Panc1 (cell line): ENCODE measurements around the gene COIL. TPM values are rescaled to one million over a fixed set of nuclear protein-coding genes. Genes with fewer than 3 reads are reported as not detected.
"Not testable (repeated sequence)": the region's sequence is repeated elsewhere in the genome, so short reads cannot be mapped to it uniquely, and the experiment has no call there.

Source experiments
- ATAC-seq: fragments of 200-7000 bp; cut with Tn5 transposase; 2 replicates; pipeline ENCODE4 v1.9.1; 2020; ENCODE audit warnings: mild to moderate bottlenecking, moderate library complexity
- BruUV-seq: library from RNA; stranded (reverse); fragments of 400-500 nt; replicated peaks from 2 replicates; lab custom pipeline; 2021; lab: Mats Ljungman, UMichigan
- CTCF ChIA-PET: fragments of 300-600 bp; sonication (Branson Sonifier 250); formaldehyde crosslinking; loops from one replicate; lab custom pipeline; 2022; ENCODE audit warnings: antibody characterized with exemption; lab: Charles Lee
- POLR2A ChIA-PET: fragments of 300-600 bp; sonication (Branson Sonifier 250); formaldehyde crosslinking; loops from one replicate; lab custom pipeline; 2022; ENCODE audit warnings: antibody characterized with exemption; lab: Charles Lee
- DNase-seq: peaks from one replicate; pipeline ENCODE4 v3.0.0-alpha.2; 2010; ENCODE audit warnings: low read depth, low spot score
- H3K27ac ChIP-seq: 2 replicates; pipeline ENCODE4 v1.5.1; 2011; ENCODE audit warnings: mild to moderate bottlenecking, low read length, inconsistent platforms
- H3K27me3 ChIP-seq: fragments of 200-500 bp; sonication (Bioruptor generic); 2 replicates; pipeline ENCODE4 v1.6.0; 2014; ENCODE audit warnings: low read length, inconsistent platforms; ENCODE audit not compliant: control insufficient read depth, insufficient read depth
- H3K36me3 ChIP-seq: fragments of 200-500 bp; sonication (Bioruptor generic); 2 replicates; pipeline ENCODE4 v1.5.1; 2014; ENCODE audit warnings: inconsistent platforms, mild to moderate bottlenecking, low read length, moderate library complexity; ENCODE audit not compliant: control insufficient read depth, insufficient read depth
- H3K4me1 ChIP-seq: 2 replicates; pipeline ENCODE4 v1.5.1; 2011; ENCODE audit warnings: inconsistent platforms, mild to moderate bottlenecking, low read length, moderate library complexity; ENCODE audit not compliant: control insufficient read depth, insufficient read depth
- H3K4me3 ChIP-seq, 2 experiments: 2 replicates each; pipeline ENCODE4 v1.5.1; 2011 to 2012; ENCODE audit warnings: low read depth in 2 of 2, low read length in 2 of 2, mild to moderate bottlenecking in 2 of 2, inconsistent platforms in 1 of 2, moderate library complexity in 1 of 2
- H3K9me3 ChIP-seq: fragments of 200-500 bp; sonication (Bioruptor generic); 2 replicates; pipeline ENCODE4 v1.5.1; 2014; ENCODE audit warnings: low read depth, mild to moderate bottlenecking, inconsistent platforms, low read length, moderate library complexity; ENCODE audit not compliant: control insufficient read depth, insufficient read depth
- POLR2AphosphoS5 ChIP-seq: IDR thresholded peaks from 2 replicates; pipeline ENCODE4 v1.6.1; 2012; ENCODE audit warnings: mild to moderate bottlenecking, low read depth, low read length, moderate library complexity
- REST ChIP-seq, 2 experiments: IDR thresholded peaks; 2 replicates each; pipeline ENCODE4 v1.6.1; 2011 to 2012; ENCODE audit warnings: low read depth in 2 of 2, control low read depth in 1 of 2, low read length in 1 of 2, mild to moderate bottlenecking in 1 of 2, moderate library complexity in 1 of 2; ENCODE audit not compliant: insufficient read depth in 1 of 2
- SIN3A ChIP-seq: IDR thresholded peaks from 2 replicates; pipeline ENCODE4 v1.6.1; 2012; ENCODE audit warnings: low read depth, mild to moderate bottlenecking, low read length, moderate library complexity, borderline replicate concordance; ENCODE audit not compliant: insufficient read depth
- TCF7L2 ChIP-seq: IDR thresholded peaks from 2 replicates; pipeline ENCODE4 v1.6.1; 2011; ENCODE audit warnings: mild to moderate bottlenecking, low read depth, low read length, inconsistent platforms
- in situ Hi-C: cut with HindIII; loops from 2 replicates; pipeline ENCODE4 v1.10.0; 2016; ENCODE audit warnings: low sequenced_read_pairs, low pct_unique_long_range_greater_than_20kb
- intact Hi-C: fragments of 100-400 bp; cut with micrococcal nuclease; formaldehyde crosslinking; loops from one replicate; pipeline ENCODE4 v1.10.0; 2022; ENCODE audit not compliant: unreplicated experiment
- total RNA-seq: library from RNA; stranded (reverse); gene quantifications from one replicate; pipeline ENCODE4 v1.2.1, GENCODE V29; 2021; ENCODE audit not compliant: unreplicated experiment
- TF ChIP-seq, protein P1 (sequence below): fragments of 450-650 bp; IDR thresholded peaks from 2 replicates; pipeline ENCODE4 v1.5.1; 2017; ENCODE audit warnings: mild to moderate bottlenecking

Gene COIL
- total RNA-seq, 1 experiment from 2014 or later, result 32.9 TPM

DNA sequence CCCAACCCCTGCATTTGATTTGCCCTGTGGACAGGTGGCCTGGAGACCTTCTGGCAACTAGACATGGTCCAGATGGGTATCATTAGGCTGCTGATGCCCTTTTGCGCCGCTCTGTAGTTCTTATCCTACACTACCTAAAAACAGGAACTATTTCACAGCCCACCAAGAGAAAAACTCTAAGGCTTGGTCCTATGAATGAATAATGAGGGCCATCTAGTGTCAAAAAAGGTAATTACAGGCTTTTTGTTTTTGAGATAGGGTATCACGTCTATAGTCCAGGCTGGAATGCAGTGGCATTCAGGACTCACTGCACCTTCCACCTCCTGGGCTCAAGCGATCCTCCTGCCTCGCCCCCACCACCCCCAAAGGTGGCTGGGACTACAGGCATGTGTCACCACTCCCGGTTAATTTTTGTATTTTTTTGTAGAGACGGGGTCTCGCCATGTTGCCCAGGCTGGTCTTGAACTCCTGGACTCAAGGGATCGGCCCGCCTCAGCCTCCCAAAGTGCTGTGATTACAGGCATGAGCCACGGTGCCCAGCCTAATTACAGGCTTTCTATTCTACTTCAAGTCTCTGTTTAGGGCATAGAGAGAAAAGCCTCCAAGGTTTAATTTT lies 20.9 kb downstream of the COIL start:
- no TSS peak for BruUV-seq
- in situ Hi-C loops, result no loop called here
- intact Hi-C loops, result loop anchor here (2.0 to 5.0 kb wide), 2 partner anchors 33 to 121 kb away; no protein-coding TSS in a partner anchor
- ATAC-seq (peak; percentile 83), DNase-seq (peak; percentile 45)
- TF ChIP-seq REST (IDR thresholded peaks at IDR 0.05; ENCODE audit: insufficient read depth in 1 of 2, low read depth in 2 of 2, low read length in 1 of 2) (no peak), TCF7L2 (no peak)
- TF ChIP-seq, protein P1, sequence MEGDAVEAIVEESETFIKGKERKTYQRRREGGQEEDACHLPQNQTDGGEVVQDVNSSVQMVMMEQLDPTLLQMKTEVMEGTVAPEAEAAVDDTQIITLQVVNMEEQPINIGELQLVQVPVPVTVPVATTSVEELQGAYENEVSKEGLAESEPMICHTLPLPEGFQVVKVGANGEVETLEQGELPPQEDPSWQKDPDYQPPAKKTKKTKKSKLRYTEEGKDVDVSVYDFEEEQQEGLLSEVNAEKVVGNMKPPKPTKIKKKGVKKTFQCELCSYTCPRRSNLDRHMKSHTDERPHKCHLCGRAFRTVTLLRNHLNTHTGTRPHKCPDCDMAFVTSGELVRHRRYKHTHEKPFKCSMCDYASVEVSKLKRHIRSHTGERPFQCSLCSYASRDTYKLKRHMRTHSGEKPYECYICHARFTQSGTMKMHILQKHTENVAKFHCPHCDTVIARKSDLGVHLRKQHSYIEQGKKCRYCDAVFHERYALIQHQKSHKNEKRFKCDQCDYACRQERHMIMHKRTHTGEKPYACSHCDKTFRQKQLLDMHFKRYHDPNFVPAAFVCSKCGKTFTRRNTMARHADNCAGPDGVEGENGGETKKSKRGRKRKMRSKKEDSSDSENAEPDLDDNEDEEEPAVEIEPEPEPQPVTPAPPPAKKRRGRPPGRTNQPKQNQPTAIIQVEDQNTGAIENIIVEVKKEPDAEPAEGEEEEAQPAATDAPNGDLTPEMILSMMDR, result peak; percentile 81
- Histone ChIP-seq H3K4me3 (no peak overlapping the region), H3K4me1 (peaks cover 7% of the 10 kb centered on the region), H3K36me3 (peaks cover 15% of the 10 kb centered on the region; the same call in 1 of the 2 replicates), H3K27me3 (no peaks in the 10 kb centered on the region), H3K27ac (no peak overlapping the region), H3K9me3 (no peaks in the 10 kb centered on the region)
- POLR2A ChIA-PET, result no interaction called here
- CTCF ChIA-PET, result interaction anchor here (0.6 to 1.0 kb wide), 2 partner anchors 41 to 120 kb away, joined by 3 read pairs; no protein-coding TSS in a partner anchor

DNA sequence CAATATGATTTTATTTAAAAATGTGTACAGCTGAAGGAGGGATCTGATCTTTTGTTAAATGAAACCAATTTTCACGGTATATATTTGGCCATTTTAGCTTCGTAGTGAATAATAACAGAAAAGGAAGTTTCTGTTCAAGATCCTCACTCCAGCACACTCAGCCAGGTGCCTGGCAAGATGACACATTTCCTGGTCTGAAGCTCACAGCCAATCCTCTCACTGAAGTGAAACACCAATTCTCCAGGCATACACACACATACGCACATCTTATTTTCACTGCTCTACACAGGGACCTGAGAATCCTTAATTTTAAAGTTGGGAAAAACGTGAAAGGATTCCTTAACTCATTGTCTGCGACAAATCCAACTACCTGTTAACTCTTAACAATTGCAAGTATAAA lies 22.6 kb downstream of the COIL start:
- intact Hi-C loops, result loop anchor here (2.0 kb wide), 1 partner anchor 119 kb away; no protein-coding TSS in a partner anchor
- in situ Hi-C loops, ATAC-seq, CTCF ChIA-PET, H3K4me1 ChIP-seq, H3K9me3 ChIP-seq, POLR2A ChIA-PET, H3K4me3 ChIP-seq, H3K27ac ChIP-seq, DNase-seq, H3K27me3 ChIP-seq: not testable (repeated sequence)
- TSS peak; percentile 69 for BruUV-seq
- peaks cover 10% of the 10 kb centered on the region; the same call in 1 of the 2 replicates for H3K36me3 ChIP-seq

- CTCF ChIA-PET, result no interaction called here
- in situ Hi-C loops, result no loop called here
- ATAC-seq (no peak), DNase-seq (no peak)
- POLR2A ChIA-PET, result no interaction called here
- peaks cover 7% of the 10 kb centered on the region for H3K4me1 ChIP-seq
- intact Hi-C loops, result loop anchor here (2.0 kb wide), 1 partner anchor 119 kb away; no protein-coding TSS in a partner anchor
- BruUV-seq, result no TSS peak
- no peak overlapping the region for H3K4me3 ChIP-seq
- H3K9me3 ChIP-seq, result no peaks in the 10 kb centered on the region
- H3K27ac ChIP-seq, result no peak overlapping the region
- TF ChIP-seq, protein P1, result no peak
- TF ChIP-seq REST (IDR thresholded peaks at IDR 0.05; ENCODE audit: insufficient read depth in 1 of 2, low read depth in 2 of 2, low read length in 1 of 2), result no peak
- no peak for TF ChIP-seq SIN3A
- no peak for TF ChIP-seq TCF7L2
- TF ChIP-seq POLR2AphosphoS5, result no peak
- peaks cover 8% of the 10 kb centered on the region; the same call in 1 of the 2 replicates for H3K36me3 ChIP-seq
- no peaks in the 10 kb centered on the region for H3K27me3 ChIP-seq
These were observed 23.2 kb downstream of the COIL start for GRCh38 chr17:56937687-56938086.
